Trophoblast cell (in vitro differentiated cells and primary cell): ENCODE measurements around the gene RB1.

Source experiments
- DNase-seq, 2 donors: peaks; one replicate each; pipeline ENCODE4 v3.0.0-alpha.2; 2016
- H2AFZ ChIP-seq: 2 replicates; pipeline ENCODE4 v1.6.1; 2013; ENCODE audit warnings: low read length, moderate library complexity, mild to moderate bottlenecking; ENCODE audit not compliant: insufficient read depth, poor library complexity
- H2AK5ac ChIP-seq: 2 replicates; pipeline ENCODE4 v1.6.1; 2013; ENCODE audit warnings: mild to moderate bottlenecking, low read length
- H2BK120ac ChIP-seq: 2 replicates; pipeline ENCODE4 v1.6.1; 2013; ENCODE audit warnings: low read length, mild to moderate bottlenecking, moderate library complexity; ENCODE audit not compliant: insufficient read depth, poor library complexity
- H2BK12ac ChIP-seq: 2 replicates; pipeline ENCODE4 v1.6.1; 2013; ENCODE audit warnings: mild to moderate bottlenecking, low read length, moderate library complexity
- H2BK5ac ChIP-seq: 2 replicates; pipeline ENCODE4 v1.6.1; 2013; ENCODE audit warnings: low read length, low read depth, moderate library complexity, mild to moderate bottlenecking; ENCODE audit not compliant: poor library complexity
- H3K14ac ChIP-seq: 2 replicates; pipeline ENCODE4 v1.6.1; 2013; ENCODE audit warnings: mild to moderate bottlenecking, low read length
- H3K18ac ChIP-seq: 2 replicates; pipeline ENCODE4 v1.6.1; 2013; ENCODE audit warnings: mild to moderate bottlenecking, low read length
- H3K23ac ChIP-seq: 2 replicates; pipeline ENCODE4 v1.6.1; 2013; ENCODE audit warnings: low read length
- H3K27ac ChIP-seq: 2 replicates; pipeline ENCODE4 v1.5.1; 2013; ENCODE audit warnings: low read depth, mild to moderate bottlenecking, inconsistent platforms, low read length, moderate library complexity
- H3K27me3 ChIP-seq: 2 replicates; pipeline ENCODE4 v1.6.1; 2013; ENCODE audit warnings: inconsistent platforms, mild to moderate bottlenecking, low read length, moderate library complexity; ENCODE audit not compliant: insufficient read depth
- H3K36me3 ChIP-seq, 2 experiments: 1 replicate in 1 of 2; 2 replicates in 1 of 2; pipeline ENCODE4 v1.6.1; 2013; ENCODE audit warnings: low read length in 2 of 2, mild to moderate bottlenecking in 2 of 2, moderate library complexity in 1 of 2; ENCODE audit not compliant: insufficient read depth in 2 of 2, control insufficient read depth in 1 of 2
- H3K4ac ChIP-seq: 2 replicates; pipeline ENCODE4 v1.6.1; 2013; ENCODE audit warnings: low read depth, mild to moderate bottlenecking, low read length, moderate library complexity
- H3K4me1 ChIP-seq, 2 experiments: 1 replicate in 1 of 2; 2 replicates in 1 of 2; pipeline ENCODE4 v1.6.1; 2013; ENCODE audit warnings: low read length in 2 of 2, mild to moderate bottlenecking in 2 of 2, moderate library complexity in 1 of 2; ENCODE audit not compliant: insufficient read depth in 2 of 2, control insufficient read depth in 1 of 2
- H3K4me2 ChIP-seq: 2 replicates; pipeline ENCODE4 v1.6.1; 2013; ENCODE audit warnings: inconsistent platforms, mild to moderate bottlenecking, low read length, moderate library complexity
- H3K4me3 ChIP-seq: 2 replicates; pipeline ENCODE4 v1.5.1; 2013; ENCODE audit warnings: mild to moderate bottlenecking, low read depth, low read length, inconsistent platforms
- H3K79me1 ChIP-seq: one replicate; pipeline ENCODE4 v1.6.1; 2013; ENCODE audit warnings: low read length
- H3K79me2 ChIP-seq: 2 replicates; pipeline ENCODE4 v1.6.1; 2013; ENCODE audit warnings: low read length, mild to moderate bottlenecking; ENCODE audit not compliant: control insufficient read depth, insufficient read depth, poor library complexity
- H3K9ac ChIP-seq: 2 replicates; pipeline ENCODE4 v1.6.1; 2013; ENCODE audit warnings: mild to moderate bottlenecking, low read length
- H3K9me3 ChIP-seq: 2 replicates; pipeline ENCODE4 v1.6.1; 2013; ENCODE audit warnings: low read depth, mild to moderate bottlenecking, control low read depth, inconsistent platforms, low read length; ENCODE audit not compliant: insufficient read depth
- H4K12ac ChIP-seq: 2 replicates; pipeline ENCODE4 v1.6.1; 2013; ENCODE audit warnings: low read depth, mild to moderate bottlenecking, low read length, moderate library complexity
- H4K8ac ChIP-seq: 2 replicates; pipeline ENCODE4 v1.6.1; 2013; ENCODE audit warnings: low read depth, mild to moderate bottlenecking, low read length, moderate library complexity
- H4K91ac ChIP-seq: one replicate; pipeline ENCODE4 v1.6.1; 2013; ENCODE audit warnings: low read depth, mild to moderate bottlenecking, low read length, moderate library complexity
- WGBS: extraction: QIAGEN DNeasy Blood & Tissue Kit; methylation state at CpG from one replicate; pipeline ENCODE4 v1.1.7; 2013; ENCODE audit warnings: missing lambda C conversion rate; ENCODE audit not compliant: insufficient read length, insufficient coverage; ENCODE audit errors: extremely low coverage; 5-methylcytosine and 5-hydroxymethylcytosine counted together

Gene RB1

GRCh38 chr13:48356750-48357149 lies 53.2 kb downstream of the RB1 start:
- no peak overlapping the region for H2AFZ ChIP-seq
- H2BK120ac ChIP-seq, result no peak overlapping the region
- no peaks in the 10 kb centered on the region for H3K4me1 ChIP-seq
- H3K79me1 ChIP-seq, result no peaks in the 10 kb centered on the region
- H4K8ac ChIP-seq, result no peak overlapping the region
- H3K27me3 ChIP-seq, result no peaks in the 10 kb centered on the region
- H3K4ac ChIP-seq, result no peak overlapping the region
- WGBS, result no CpG with 5 or more reads among the region's 3 CpGs
- no peak overlapping the region for H3K14ac ChIP-seq
- H2BK12ac ChIP-seq, result no peak overlapping the region
- H3K9me3 ChIP-seq, result no peaks in the 10 kb centered on the region
- no peak overlapping the region for H3K23ac ChIP-seq
- H3K4me2 ChIP-seq, result no peak overlapping the region
- no peaks in the 10 kb centered on the region for H3K36me3 ChIP-seq
- H2AK5ac ChIP-seq, result no peak overlapping the region
- no peaks in the 10 kb centered on the region for H3K79me2 ChIP-seq
- no peak overlapping the region for H3K18ac ChIP-seq
- no peak overlapping the region for H3K9ac ChIP-seq
- H3K4me3 ChIP-seq, result no peak overlapping the region
- no peak for DNase-seq
- H3K27ac ChIP-seq, result no peak overlapping the region
- H4K12ac ChIP-seq, result no peak overlapping the region
- no peak overlapping the region for H2BK5ac ChIP-seq
- no peak overlapping the region for H4K91ac ChIP-seq

GRCh38 chr13:48369988-48370387 lies 66.4 kb downstream of the RB1 start:
- Histone ChIP-seq H3K18ac (no peak overlapping the region), H3K4me2 (no peak overlapping the region), H3K36me3 (peaks cover 1 to 3% of the 10 kb centered on the region in 2 experiments), H3K23ac (no peak overlapping the region), H3K27ac (no peak overlapping the region), H3K79me2 (no peaks in the 10 kb centered on the region), H4K12ac (no peak overlapping the region), H3K4ac (no peak overlapping the region), H4K8ac (no peak overlapping the region), H3K9me3 (no peaks in the 10 kb centered on the region), H2AFZ (no peak overlapping the region), H3K14ac (no peak overlapping the region), H4K91ac (no peak overlapping the region), H3K4me1 (no peaks in the 10 kb centered on the region), H2AK5ac (no peak overlapping the region), H2BK12ac (no peak overlapping the region), H2BK120ac (no peak overlapping the region), H3K9ac (no peak overlapping the region), H2BK5ac (no peak overlapping the region), H3K79me1 (no peaks in the 10 kb centered on the region), H3K27me3 (no peaks in the 10 kb centered on the region), H3K4me3 (no peak overlapping the region)
- DNase-seq, result no peak
- no CpG with 5 or more reads among the region's 1 CpG for WGBS

GRCh38 chr13:48370815-48371214 lies 67.3 kb downstream of the RB1 start:
- Histone ChIP-seq H3K4me1 (no peaks in the 10 kb centered on the region), H3K9me3 (no peaks in the 10 kb centered on the region), H3K79me2 (no peaks in the 10 kb centered on the region), H4K8ac (no peak overlapping the region), H3K4me2 (no peak overlapping the region), H4K12ac (peak overlapping the region; percentile 30), H3K27ac (no peak overlapping the region), H3K4me3 (no peak overlapping the region), H3K27me3 (no peaks in the 10 kb centered on the region), H3K23ac (no peak overlapping the region), H3K36me3 (peaks cover 1 to 3% of the 10 kb centered on the region in 2 experiments), H2BK5ac (no peak overlapping the region), H3K18ac (no peak overlapping the region), H4K91ac (no peak overlapping the region), H2BK120ac (no peak overlapping the region), H2BK12ac (no peak overlapping the region), H3K79me1 (no peaks in the 10 kb centered on the region), H3K14ac (no peak overlapping the region), H3K4ac (no peak overlapping the region), H3K9ac (no peak overlapping the region), H2AK5ac (no peak overlapping the region), H2AFZ (no peak overlapping the region)
- no CpG with 5 or more reads among the region's 2 CpGs for WGBS
- DNase-seq, result no peak

GRCh38 chr13:48377857-48378256 lies 74.3 kb downstream of the RB1 start:
- no peak overlapping the region for H3K27ac ChIP-seq
- no peak overlapping the region for H4K8ac ChIP-seq
- no peak overlapping the region for H3K4ac ChIP-seq
- no peak overlapping the region for H4K12ac ChIP-seq
- no peak overlapping the region for H3K9ac ChIP-seq
- H2AFZ ChIP-seq, result no peak overlapping the region
- no peak overlapping the region for H3K18ac ChIP-seq
- H3K14ac ChIP-seq, result no peak overlapping the region
- no peak overlapping the region for H4K91ac ChIP-seq
- H2AK5ac ChIP-seq, result no peak overlapping the region
- no peak overlapping the region for H3K23ac ChIP-seq
- no peak overlapping the region for H2BK120ac ChIP-seq
- H2BK12ac ChIP-seq, result no peak overlapping the region
- H3K27me3 ChIP-seq, result no peaks in the 10 kb centered on the region
- H3K4me2 ChIP-seq, result no peak overlapping the region
- DNase-seq, result no peak
- no peak overlapping the region for H2BK5ac ChIP-seq
- H3K4me1 ChIP-seq, result no peaks in the 10 kb centered on the region
- H3K79me1 ChIP-seq, result no peaks in the 10 kb centered on the region
- no peaks in the 10 kb centered on the region for H3K79me2 ChIP-seq
- H3K4me3 ChIP-seq, result no peak overlapping the region
- no peaks in the 10 kb centered on the region for H3K9me3 ChIP-seq
- WGBS, result no CpG with 5 or more reads among the region's 2 CpGs
- H3K36me3 ChIP-seq, result peaks cover 0 to 3% of the 10 kb centered on the region in 2 experiments
